ENCODE results near the gene FTSJ1. TPM values are rescaled to one million over a fixed set of nuclear protein-coding genes. Genes with fewer than 3 reads are reported as not detected.
"Not testable (repeated sequence)": the region's sequence is repeated elsewhere in the genome, so short reads cannot be mapped to it uniquely, and the experiment has no call there.

Gene FTSJ1
- total and polyA plus RNA-seq, 7 donors = 15.6 to 39.9 (median 26.9) TPM

DNA sequence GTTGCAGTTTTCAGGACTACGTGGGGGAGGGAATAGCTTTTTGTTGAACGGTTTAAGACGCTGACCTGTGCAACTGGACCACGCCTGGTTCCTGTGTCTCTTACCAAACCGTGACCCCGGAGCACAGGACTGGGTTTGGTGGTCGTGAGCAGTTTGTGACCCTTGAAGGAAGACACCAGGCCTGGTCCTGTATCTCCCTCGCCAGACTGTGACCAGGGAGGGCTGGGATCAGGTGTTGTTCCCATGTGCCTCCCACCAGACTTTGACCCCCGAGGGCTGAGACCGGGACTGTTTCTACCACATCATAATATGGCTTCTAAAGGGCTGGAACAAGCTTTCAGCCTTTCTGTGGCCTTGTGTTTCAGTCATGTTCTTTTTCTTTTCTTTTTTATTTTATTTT, 46.3 kb downstream of the FTSJ1 start:
- intact Hi-C loops (cut with DNase I) = no loop called here
- peak overlapping the region; percentile 41 to 60 (median 58) for H3K4me3 ChIP-seq
- no peaks in the 10 kb centered on the region for H3K27me3 ChIP-seq
- 1 to 6% methylated on average over 10 of the region's 10 CpGs for WGBS, 2 donors
- H3K36me3 ChIP-seq = peaks cover 0 to 5% (median 0%) of the 10 kb centered on the region in 4 donors
- peak overlapping the region; percentile 77 to 84 (median 82) for H3K27ac ChIP-seq
- H3K9me3 ChIP-seq = no peaks in the 10 kb centered on the region
- peak; percentile 15 for DNase-seq
- no peaks in the 10 kb centered on the region for H3K4me1 ChIP-seq
- TF ChIP-seq EP300 (IDR thresholded peaks at IDR 0.05) (no peak), POLR2A (IDR thresholded peaks at IDR 0.05) (no peak), POLR2AphosphoS5 (IDR thresholded peaks at IDR 0.05) (no peak)
- TF ChIP-seq, protein P1, sequence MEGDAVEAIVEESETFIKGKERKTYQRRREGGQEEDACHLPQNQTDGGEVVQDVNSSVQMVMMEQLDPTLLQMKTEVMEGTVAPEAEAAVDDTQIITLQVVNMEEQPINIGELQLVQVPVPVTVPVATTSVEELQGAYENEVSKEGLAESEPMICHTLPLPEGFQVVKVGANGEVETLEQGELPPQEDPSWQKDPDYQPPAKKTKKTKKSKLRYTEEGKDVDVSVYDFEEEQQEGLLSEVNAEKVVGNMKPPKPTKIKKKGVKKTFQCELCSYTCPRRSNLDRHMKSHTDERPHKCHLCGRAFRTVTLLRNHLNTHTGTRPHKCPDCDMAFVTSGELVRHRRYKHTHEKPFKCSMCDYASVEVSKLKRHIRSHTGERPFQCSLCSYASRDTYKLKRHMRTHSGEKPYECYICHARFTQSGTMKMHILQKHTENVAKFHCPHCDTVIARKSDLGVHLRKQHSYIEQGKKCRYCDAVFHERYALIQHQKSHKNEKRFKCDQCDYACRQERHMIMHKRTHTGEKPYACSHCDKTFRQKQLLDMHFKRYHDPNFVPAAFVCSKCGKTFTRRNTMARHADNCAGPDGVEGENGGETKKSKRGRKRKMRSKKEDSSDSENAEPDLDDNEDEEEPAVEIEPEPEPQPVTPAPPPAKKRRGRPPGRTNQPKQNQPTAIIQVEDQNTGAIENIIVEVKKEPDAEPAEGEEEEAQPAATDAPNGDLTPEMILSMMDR (IDR thresholded peaks at IDR 0.05) = no peak

- H3K36me3 ChIP-seq = peaks cover 0 to 13% (median 0%) of the 10 kb centered on the region in 4 donors
- TF ChIP-seq POLR2A (IDR thresholded peaks at IDR 0.05) = no peak
- no peak for TF ChIP-seq POLR2AphosphoS5 (IDR thresholded peaks at IDR 0.05)
- TF ChIP-seq, protein P1 (IDR thresholded peaks at IDR 0.05) = no peak
- no peak for TF ChIP-seq EP300 (IDR thresholded peaks at IDR 0.05)
- H3K9me3 ChIP-seq = no peaks in the 10 kb centered on the region
- DNase-seq = peak; percentile 54
- no peak overlapping the region for H3K4me3 ChIP-seq
- H3K4me1 ChIP-seq = no peaks in the 10 kb centered on the region
- H3K27me3 ChIP-seq = no peaks in the 10 kb centered on the region
- 82 to 88% methylated on average over 12 of the region's 12 CpGs for WGBS, 2 donors
- intact Hi-C loops (cut with DNase I) = no loop called here
- H3K27ac ChIP-seq = no peak overlapping the region
Observed at GRCh38 chrX:48523682-48524081, 47.7 kb downstream of the FTSJ1 start.

- H3K4me1 ChIP-seq; H3K4me3 ChIP-seq; H3K9me3 ChIP-seq; H3K27ac ChIP-seq; intact Hi-C loops (cut with DNase I); DNase-seq; H3K27me3 ChIP-seq: not testable (repeated sequence)
- peaks cover 0 to 13% (median 0%) of the 10 kb centered on the region in 4 donors for H3K36me3 ChIP-seq
- WGBS, 2 donors = 92 to 93% methylated on average over 8 of the region's 8 CpGs
Observed at GRCh38 chrX:48525853-48526252, 49.9 kb downstream of the FTSJ1 start.

DNA sequence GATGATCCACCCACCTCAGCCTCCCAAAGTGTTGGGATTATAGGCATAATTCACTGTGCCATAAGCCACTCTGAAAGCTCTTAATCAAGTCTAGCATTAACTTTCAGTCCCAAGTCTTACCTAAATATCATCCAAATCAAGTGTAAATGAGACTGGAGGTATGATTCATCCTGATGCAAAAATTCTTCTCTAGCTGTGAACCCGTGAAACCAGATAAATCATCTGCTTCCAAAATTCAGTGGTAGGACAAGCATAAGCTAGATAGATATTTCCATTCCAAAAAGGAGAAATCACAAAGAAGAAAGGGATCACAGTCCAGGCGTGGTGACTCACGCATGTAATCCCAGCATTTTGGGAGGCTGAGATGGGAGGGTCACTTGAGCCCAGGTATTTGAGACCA, 54.7 kb downstream of the FTSJ1 start:
- peak; percentile 4 for DNase-seq
- intact Hi-C loops (cut with DNase I) = no loop called here
- H3K36me3 ChIP-seq = peaks cover 0 to 13% (median 0%) of the 10 kb centered on the region in 4 donors
- no peaks in the 10 kb centered on the region for H3K4me1 ChIP-seq
- no peak overlapping the region for H3K27ac ChIP-seq
- no peaks in the 10 kb centered on the region for H3K27me3 ChIP-seq
- WGBS, 2 donors = 97% methylated on average over 3 of the region's 3 CpGs
- TF ChIP-seq POLR2AphosphoS5 (IDR thresholded peaks at IDR 0.05) (no peak), EP300 (IDR thresholded peaks at IDR 0.05) (no peak), POLR2A (IDR thresholded peaks at IDR 0.05) (no peak)
- TF ChIP-seq, protein P1 (IDR thresholded peaks at IDR 0.05) = no peak
- H3K9me3 ChIP-seq = no peaks in the 10 kb centered on the region
- H3K4me3 ChIP-seq = no peak overlapping the region

DNA sequence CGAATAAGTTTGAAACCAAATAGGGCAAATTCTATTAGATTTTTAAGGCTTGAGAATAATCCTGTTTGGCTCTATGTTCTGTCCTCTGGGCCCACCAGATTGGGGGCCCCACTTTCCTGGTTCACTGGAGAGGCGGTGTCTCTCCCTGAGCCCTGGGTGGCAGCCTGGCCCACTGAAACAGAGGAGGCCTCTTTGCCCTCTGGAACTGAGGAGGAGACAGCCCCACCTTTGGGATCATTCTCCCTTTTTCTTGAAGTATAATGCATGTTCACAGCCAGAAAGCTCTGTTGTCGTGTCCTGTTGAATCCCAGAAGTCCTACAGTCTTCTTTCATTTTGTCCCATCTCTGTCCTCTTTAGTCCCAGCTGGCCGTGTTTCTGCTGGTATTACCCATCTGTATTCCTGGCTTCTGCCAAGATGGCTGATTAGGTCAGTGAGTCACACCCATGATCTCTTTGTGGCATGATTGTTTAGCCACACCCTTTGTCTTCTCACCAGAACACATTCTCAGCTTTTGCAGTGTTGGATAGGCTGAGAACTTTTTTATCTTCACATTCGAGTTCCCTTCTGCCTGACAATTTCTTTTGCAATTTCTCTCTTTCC, 55.5 kb downstream of the FTSJ1 start:
- Histone ChIP-seq H3K36me3 (peaks cover 0 to 13% (median 0%) of the 10 kb centered on the region in 4 donors), H3K4me1 (no peaks in the 10 kb centered on the region), H3K4me3 (no peak overlapping the region), H3K27ac (peak overlapping the region in 1 of 4 donors; percentile 52), H3K9me3 (no peaks in the 10 kb centered on the region), H3K27me3 (no peaks in the 10 kb centered on the region)
- TF ChIP-seq EP300 (IDR thresholded peaks at IDR 0.05) (no peak), POLR2A (IDR thresholded peaks at IDR 0.05) (no peak), POLR2AphosphoS5 (IDR thresholded peaks at IDR 0.05) (no peak)
- TF ChIP-seq, protein P1 (IDR thresholded peaks at IDR 0.05) = no peak
- DNase-seq = peak; percentile 34
- intact Hi-C loops (cut with DNase I) = no loop called here
- WGBS, 2 donors = 45 to 72% methylated on average over 5 of the region's 5 CpGs

Data from sigmoid colon (tissue), 7 donors.